ENCODE measurements around the gene ZNF70. TPM values are rescaled to one million over a fixed set of nuclear protein-coding genes. Genes with fewer than 3 reads are reported as not detected.

Gene ZNF70
- total and polyA plus RNA-seq, 9 of the 15 experiments (the other 6 are each of a cell fraction or from before 2014, with no cell fraction given): 0.14 to 3.3 (median 1.4) TPM

DNA sequence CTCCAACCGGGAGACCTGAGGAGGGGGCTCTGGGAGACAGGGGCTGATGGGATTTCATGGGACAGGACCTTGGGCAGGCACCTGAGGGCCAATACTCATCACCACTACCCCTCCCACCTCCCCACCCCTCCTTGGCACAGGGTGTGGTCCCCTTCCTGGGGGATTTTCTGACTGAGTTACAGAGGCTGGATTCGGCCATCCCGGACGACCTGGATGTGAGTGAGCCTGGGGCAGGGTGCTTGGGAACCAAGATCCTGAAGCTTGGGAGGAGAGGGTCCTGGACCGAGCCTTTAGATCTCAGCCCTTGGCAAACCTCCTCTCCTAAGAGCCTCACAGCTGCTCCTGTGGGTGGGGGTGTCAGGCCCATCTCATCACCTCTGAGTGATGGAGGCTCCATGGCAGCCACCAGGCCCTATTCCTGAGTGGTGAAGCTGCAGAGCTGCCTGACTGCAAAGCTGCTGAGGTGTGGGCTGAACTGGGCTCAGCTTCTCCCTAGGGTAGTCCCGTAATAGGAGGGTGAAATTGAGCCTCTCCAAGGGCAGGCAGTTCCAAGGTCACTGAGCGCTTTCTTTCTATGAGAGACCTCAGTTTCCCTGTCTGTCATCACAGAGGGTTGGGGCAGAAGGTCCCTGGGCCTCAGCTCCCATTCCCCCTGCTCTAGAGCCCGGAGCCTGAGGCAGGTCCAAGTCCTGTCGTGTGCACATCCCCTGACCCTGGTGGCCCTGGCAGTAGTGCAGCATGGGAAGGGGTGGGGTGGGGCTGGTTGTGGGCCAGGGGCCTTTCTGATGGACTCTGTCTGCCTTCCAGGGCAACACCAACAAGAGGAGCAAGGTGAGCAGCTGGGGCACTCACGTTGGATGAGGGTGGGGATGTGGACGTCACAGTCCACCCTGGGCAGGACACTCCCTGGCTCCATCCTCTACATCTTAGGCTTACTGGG, 53.6 kb downstream of the ZNF70 start:
- Histone ChIP-seq H3K4me2 (ENCODE audit: insufficient read depth, low read length) (no peak overlapping the region), H3K9ac (ENCODE audit: insufficient read depth in 1 of 2, low read depth in 2 of 2, low read length in 2 of 2) (no peak overlapping the region), H4K20me1 (replicated peaks; ENCODE audit: control insufficient read depth, insufficient read depth, low read length) (no peaks in the 10 kb centered on the region), H3K9me1 (ENCODE audit: control insufficient read depth, insufficient read depth, low read length) (no peaks in the 10 kb centered on the region), H3K79me2 (ENCODE audit: control insufficient read depth, insufficient read depth, low read length) (peaks cover 15% of the 10 kb centered on the region; the same call in 1 of the 3 replicates), H3K27me3 (ENCODE audit: control insufficient read depth in 2 of 2, insufficient read depth in 2 of 2, low read length in 2 of 2) (no peaks in the 10 kb centered on the region), H3K27ac (ENCODE audit: extremely low read depth, low read depth, low read length) (no peak overlapping the region), H3K36me3 (ENCODE audit: control insufficient read depth, insufficient read depth, low read length) (peaks cover 69% of the 10 kb centered on the region), H3K4me3 (no peak overlapping the region), H3K9me3 (replicated peaks; ENCODE audit: control insufficient read depth, insufficient read depth, low read depth, low read length) (no peaks in the 10 kb centered on the region), H3K4me1 (replicated peaks in 1 of 2; ENCODE audit: control insufficient read depth in 2 of 2, insufficient read depth in 2 of 2, low read length in 2 of 2) (no peaks in the 10 kb centered on the region; a peak in 1 of 5 replicates), H2AFZ (ENCODE audit: low read depth, low read length) (no peak overlapping the region)
- ATAC-seq: no peak
- ChIA-PET POLR2A (interaction anchor here (0.6 kb wide), 1 partner anchor 13 kb away, joined by 3 read pairs; no protein-coding TSS in a partner anchor), CTCF (ENCODE audit: low intra/inter-chr PET ratio) (no interaction called here)
- in situ Hi-C loops (cut with MboI): no loop called here
- DNase-seq (ENCODE audit: extremely low read depth in 1 of 4, low spot score in 3 of 4): no peak
- intact Hi-C loops (cut with micrococcal nuclease): no loop called here
- 92% methylated on average over 5 of the region's 11 CpGs for WGBS (ENCODE audit: insufficient coverage, low coverage, missing lambda C conversion rate)
- BruUV-seq (replicated peaks): no TSS peak
- no peak for FAIRE-seq
- no peak for TF ChIP-seq RBM14 (IDR thresholded peaks at IDR 0.05; ENCODE audit: borderline replicate concordance, insufficient read depth, low read depth, low read length)
- TF ChIP-seq, protein P1, sequence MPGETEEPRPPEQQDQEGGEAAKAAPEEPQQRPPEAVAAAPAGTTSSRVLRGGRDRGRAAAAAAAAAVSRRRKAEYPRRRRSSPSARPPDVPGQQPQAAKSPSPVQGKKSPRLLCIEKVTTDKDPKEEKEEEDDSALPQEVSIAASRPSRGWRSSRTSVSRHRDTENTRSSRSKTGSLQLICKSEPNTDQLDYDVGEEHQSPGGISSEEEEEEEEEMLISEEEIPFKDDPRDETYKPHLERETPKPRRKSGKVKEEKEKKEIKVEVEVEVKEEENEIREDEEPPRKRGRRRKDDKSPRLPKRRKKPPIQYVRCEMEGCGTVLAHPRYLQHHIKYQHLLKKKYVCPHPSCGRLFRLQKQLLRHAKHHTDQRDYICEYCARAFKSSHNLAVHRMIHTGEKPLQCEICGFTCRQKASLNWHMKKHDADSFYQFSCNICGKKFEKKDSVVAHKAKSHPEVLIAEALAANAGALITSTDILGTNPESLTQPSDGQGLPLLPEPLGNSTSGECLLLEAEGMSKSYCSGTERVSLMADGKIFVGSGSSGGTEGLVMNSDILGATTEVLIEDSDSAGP (CRISPR knock-in tag; IDR thresholded peaks at IDR 0.05): no peak
- TF ChIP-seq ESRRA (IDR thresholded peaks at IDR 0.05; ENCODE audit: borderline replicate concordance, low read depth): no peak
- TF ChIP-seq BHLHE40 (IDR thresholded peaks at IDR 0.05; ENCODE audit: low read length): no peak
- no peak for TF ChIP-seq ZKSCAN1 (IDR thresholded peaks at IDR 0.05; ENCODE audit: low read depth, low read length)
- no peak for TF ChIP-seq GTF2F1 (IDR thresholded peaks at IDR 0.05; ENCODE audit: low read depth, low read length)
- no peak for TF ChIP-seq ZBTB7A (IDR thresholded peaks at IDR 0.05; ENCODE audit: borderline replicate concordance, control insufficient read depth, low read depth, low read length)
- TF ChIP-seq ZBTB1 (CRISPR knock-in tag; IDR thresholded peaks at IDR 0.05; ENCODE audit: borderline replicate concordance, low read depth): no peak
- TF ChIP-seq, protein P2, sequence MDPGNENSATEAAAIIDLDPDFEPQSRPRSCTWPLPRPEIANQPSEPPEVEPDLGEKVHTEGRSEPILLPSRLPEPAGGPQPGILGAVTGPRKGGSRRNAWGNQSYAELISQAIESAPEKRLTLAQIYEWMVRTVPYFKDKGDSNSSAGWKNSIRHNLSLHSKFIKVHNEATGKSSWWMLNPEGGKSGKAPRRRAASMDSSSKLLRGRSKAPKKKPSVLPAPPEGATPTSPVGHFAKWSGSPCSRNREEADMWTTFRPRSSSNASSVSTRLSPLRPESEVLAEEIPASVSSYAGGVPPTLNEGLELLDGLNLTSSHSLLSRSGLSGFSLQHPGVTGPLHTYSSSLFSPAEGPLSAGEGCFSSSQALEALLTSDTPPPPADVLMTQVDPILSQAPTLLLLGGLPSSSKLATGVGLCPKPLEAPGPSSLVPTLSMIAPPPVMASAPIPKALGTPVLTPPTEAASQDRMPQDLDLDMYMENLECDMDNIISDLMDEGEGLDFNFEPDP (CRISPR knock-in tag; IDR thresholded peaks at IDR 0.05): no peak
- TF ChIP-seq SIN3A (IDR thresholded peaks at IDR 0.05; ENCODE audit: borderline replicate concordance in 2 of 2, control insufficient read depth in 1 of 2, low read depth in 2 of 2, low read length in 2 of 2): no peak
- TF ChIP-seq, protein P3, sequence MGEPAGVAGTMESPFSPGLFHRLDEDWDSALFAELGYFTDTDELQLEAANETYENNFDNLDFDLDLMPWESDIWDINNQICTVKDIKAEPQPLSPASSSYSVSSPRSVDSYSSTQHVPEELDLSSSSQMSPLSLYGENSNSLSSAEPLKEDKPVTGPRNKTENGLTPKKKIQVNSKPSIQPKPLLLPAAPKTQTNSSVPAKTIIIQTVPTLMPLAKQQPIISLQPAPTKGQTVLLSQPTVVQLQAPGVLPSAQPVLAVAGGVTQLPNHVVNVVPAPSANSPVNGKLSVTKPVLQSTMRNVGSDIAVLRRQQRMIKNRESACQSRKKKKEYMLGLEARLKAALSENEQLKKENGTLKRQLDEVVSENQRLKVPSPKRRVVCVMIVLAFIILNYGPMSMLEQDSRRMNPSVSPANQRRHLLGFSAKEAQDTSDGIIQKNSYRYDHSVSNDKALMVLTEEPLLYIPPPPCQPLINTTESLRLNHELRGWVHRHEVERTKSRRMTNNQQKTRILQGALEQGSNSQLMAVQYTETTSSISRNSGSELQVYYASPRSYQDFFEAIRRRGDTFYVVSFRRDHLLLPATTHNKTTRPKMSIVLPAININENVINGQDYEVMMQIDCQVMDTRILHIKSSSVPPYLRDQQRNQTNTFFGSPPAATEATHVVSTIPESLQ (CRISPR knock-in tag; IDR thresholded peaks at IDR 0.05): no peak
- TF ChIP-seq, protein P4, sequence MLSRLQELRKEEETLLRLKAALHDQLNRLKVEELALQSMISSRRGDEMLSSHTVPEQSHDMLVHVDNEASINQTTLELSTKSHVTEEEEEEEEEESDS (CRISPR knock-in tag; IDR thresholded peaks at IDR 0.05): no peak
- TF ChIP-seq, protein P5, sequence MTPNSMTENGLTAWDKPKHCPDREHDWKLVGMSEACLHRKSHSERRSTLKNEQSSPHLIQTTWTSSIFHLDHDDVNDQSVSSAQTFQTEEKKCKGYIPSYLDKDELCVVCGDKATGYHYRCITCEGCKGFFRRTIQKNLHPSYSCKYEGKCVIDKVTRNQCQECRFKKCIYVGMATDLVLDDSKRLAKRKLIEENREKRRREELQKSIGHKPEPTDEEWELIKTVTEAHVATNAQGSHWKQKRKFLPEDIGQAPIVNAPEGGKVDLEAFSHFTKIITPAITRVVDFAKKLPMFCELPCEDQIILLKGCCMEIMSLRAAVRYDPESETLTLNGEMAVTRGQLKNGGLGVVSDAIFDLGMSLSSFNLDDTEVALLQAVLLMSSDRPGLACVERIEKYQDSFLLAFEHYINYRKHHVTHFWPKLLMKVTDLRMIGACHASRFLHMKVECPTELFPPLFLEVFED (CRISPR knock-in tag; conservative IDR thresholded peaks at IDR 0.05): no peak

Measured in K562 (cell line).